ENCODE results near the gene KRTAP4-4.
"Not testable (repeated sequence)": the region's sequence is repeated elsewhere in the genome, so short reads cannot be mapped to it uniquely, and the experiment has no call there.

The KRTAP4-4 gene

GRCh38 chr17:41160648-41161047 lies at the start of gene KRTAP4-4:
Gene KRTAP4-4 (minus strand): TSS chr17:41160748. CDS start chr17:41160691, 57 bp downstream.
- DNase-seq (ENCODE audit: low spot score): no peak

- DNase-seq (ENCODE audit: low spot score): no peak
Observed at GRCh38 chr17:41199421-41200078, 39.0 kb upstream of the KRTAP4-4 start.

- no peak for DNase-seq (ENCODE audit: low spot score)
Observed at GRCh38 chr17:41196068-41196467, 35.5 kb upstream of the KRTAP4-4 start.

GRCh38 chr17:41190328-41190727 lies 29.8 kb upstream of the KRTAP4-4 start:
- DNase-seq (ENCODE audit: low spot score): no peak

GRCh38 chr17:41189837-41190318 lies 29.3 kb upstream of the KRTAP4-4 start, which contains the start of gene KRTAP9-1:
Gene KRTAP9-1 (plus strand): TSS chr17:41189887. CDS start chr17:41189887, 0 bp downstream.
- DNase-seq (ENCODE audit: low spot score): not testable (repeated sequence)

GRCh38 chr17:41186872-41187271 lies 26.3 kb upstream of the KRTAP4-4 start:
- DNase-seq (ENCODE audit: low spot score): no peak

- no peak for DNase-seq (ENCODE audit: low spot score)
Observed at GRCh38 chr17:41185001-41185400, 24.5 kb upstream of the KRTAP4-4 start.

GRCh38 chr17:41184480-41184961 lies 24.0 kb upstream of the KRTAP4-4 start, which contains the start of gene KRTAP4-1:
Gene KRTAP4-1 (minus strand): TSS chr17:41184911. CDS start chr17:41184854, 57 bp downstream.
- DNase-seq (ENCODE audit: low spot score): no peak

GRCh38 chr17:41178843-41179616 lies 18.5 kb upstream of the KRTAP4-4 start:
- no peak for DNase-seq (ENCODE audit: low spot score)

GRCh38 chr17:41178341-41178740 lies 17.8 kb upstream of the KRTAP4-4 start:
- DNase-seq (ENCODE audit: low spot score): no peak

- DNase-seq (ENCODE audit: low spot score): no peak
Observed at GRCh38 chr17:41177727-41178271, 17.3 kb upstream of the KRTAP4-4 start, which contains the start of gene KRTAP4-2. Gene KRTAP4-2 (minus strand): TSS chr17:41178221. CDS start chr17:41178164, 57 bp downstream.

GRCh38 chr17:41176744-41177387 lies 16.3 kb upstream of the KRTAP4-4 start:
- no peak for DNase-seq (ENCODE audit: low spot score)

GRCh38 chr17:41171886-41172285 lies 11.3 kb upstream of the KRTAP4-4 start:
- DNase-seq (ENCODE audit: low spot score): no peak

GRCh38 chr17:41168121-41168520 lies 7.6 kb upstream of the KRTAP4-4 start, which contains the start of gene KRTAP4-3:
Gene KRTAP4-3 (minus strand): TSS chr17:41168221. CDS start chr17:41168172, 49 bp downstream.
- no peak for DNase-seq (ENCODE audit: low spot score)

GRCh38 chr17:41167561-41167960 lies 7.0 kb upstream of the KRTAP4-4 start:
- no peak for DNase-seq (ENCODE audit: low spot score)

GRCh38 chr17:41163828-41164227 lies 3.3 kb upstream of the KRTAP4-4 start:
- DNase-seq (ENCODE audit: low spot score): no peak

GRCh38 chr17:41160190-41160589 lies 358 bp downstream of the KRTAP4-4 start:
- DNase-seq (ENCODE audit: low spot score): not testable (repeated sequence)

GRCh38 chr17:41153856-41154255 lies 6.7 kb downstream of the KRTAP4-4 start:
- DNase-seq (ENCODE audit: low spot score): no peak

GRCh38 chr17:41151525-41151924 lies 9.0 kb downstream of the KRTAP4-4 start:
- no peak for DNase-seq (ENCODE audit: low spot score)

- DNase-seq (ENCODE audit: low spot score): no peak
Observed at GRCh38 chr17:41150026-41150425, 10.5 kb downstream of the KRTAP4-4 start.

- no peak for DNase-seq (ENCODE audit: low spot score)
Observed at GRCh38 chr17:41149652-41149985, 10.9 kb downstream of the KRTAP4-4 start, which contains the start of gene KRTAP4-5. Gene KRTAP4-5 (minus strand): TSS chr17:41149825. CDS start chr17:41149767, 58 bp downstream.

All from CD4-positive, alpha-beta T cell treated with Interleukin-6 at 100 ng/mL for 8 hours (primary cell).